NCI-H524 treated with DMSO at 0.1 percent for 48 hours (cell line): ENCODE results near the gene CMIP.
A peak's percentile ranks its signal among the peaks of the same experiment; 100 is the strongest.

ENCODE experiments used
- DNase-seq: peaks from one replicate; lab custom pipeline; 2025; lab: John Stamatoyannopoulos, UW

The CMIP gene

GRCh38 chr16:81587626-81588160, 143.1 kb downstream of the CMIP start:
- DNase-seq, result no peak

- no peak for DNase-seq
Observed at GRCh38 chr16:81588326-81589081, 143.9 kb downstream of the CMIP start.

GRCh38 chr16:81589975-81590650, 145.5 kb downstream of the CMIP start:
- DNase-seq, result no peak

- no peak for DNase-seq
Observed at GRCh38 chr16:81590714-81591544, 146.3 kb downstream of the CMIP start.

- DNase-seq, result no peak
Observed at GRCh38 chr16:81591545-81591870, 146.9 kb downstream of the CMIP start.

- no peak for DNase-seq
Observed at GRCh38 chr16:81592353-81592866, 147.8 kb downstream of the CMIP start.

- peak; percentile 94 for DNase-seq
Observed at GRCh38 chr16:81593481-81593880, 148.9 kb downstream of the CMIP start.

GRCh38 chr16:81595629-81596292, 151.2 kb downstream of the CMIP start:
- no peak for DNase-seq

GRCh38 chr16:81597079-81597658, 152.6 kb downstream of the CMIP start:
- DNase-seq, result no peak

- no peak for DNase-seq
Observed at GRCh38 chr16:81598083-81598482, 153.5 kb downstream of the CMIP start.

GRCh38 chr16:81599034-81599744, 154.6 kb downstream of the CMIP start:
- DNase-seq, result peak; percentile 51

- DNase-seq, result no peak
Observed at GRCh38 chr16:81600275-81600674, 155.7 kb downstream of the CMIP start.

GRCh38 chr16:81601008-81601428, 156.4 kb downstream of the CMIP start:
- DNase-seq, result no peak

- DNase-seq, result no peak
Observed at GRCh38 chr16:81601601-81602255, 157.1 kb downstream of the CMIP start.

- no peak for DNase-seq
Observed at GRCh38 chr16:81602256-81602776, 157.7 kb downstream of the CMIP start.

- DNase-seq, result no peak
Observed at GRCh38 chr16:81602792-81603191, 158.2 kb downstream of the CMIP start.

GRCh38 chr16:81604960-81605383, 160.4 kb downstream of the CMIP start:
- no peak for DNase-seq

GRCh38 chr16:81606039-81606438, 161.4 kb downstream of the CMIP start:
- DNase-seq, result no peak

- no peak for DNase-seq
Observed at GRCh38 chr16:81607006-81607405, 162.4 kb downstream of the CMIP start.
